SK-N-SH treated with all-trans-retinoic acid at 6 μM for 48 hours (cell line): ENCODE measurements around the gene CORO6.

ENCODE experiments used
- ATAC-seq: fragments of 200-7000 bp; cut with Tn5 transposase; 3 replicates; pipeline ENCODE4 v1.9.1; 2020; ENCODE audit warnings: mild to moderate bottlenecking, moderate library complexity
- ARNTL ChIP-seq: fragments of 450-650 bp; formaldehyde crosslinking; IDR thresholded peaks from 2 replicates; pipeline ENCODE4 v1.5.0; 2020; ENCODE audit warnings: low read depth, mild to moderate bottlenecking, moderate library complexity, borderline replicate concordance
- BACH2 ChIP-seq: fragments of 250-450 bp; sonication (Bioruptor Pico); IDR thresholded peaks from 2 replicates; pipeline ENCODE4 v1.9.0; 2021; ENCODE audit warnings: mild to moderate bottlenecking, borderline replicate concordance
- CREB5 ChIP-seq: fragments of 250-450 bp; sonication (Bioruptor Pico); IDR thresholded peaks from 2 replicates; pipeline ENCODE4 v1.5.1; 2020; ENCODE audit warnings: low read depth, mild to moderate bottlenecking, moderate library complexity
- CSDC2 ChIP-seq: fragments of 250-450 bp; sonication (Bioruptor Pico); IDR thresholded peaks from 2 replicates; pipeline ENCODE4 v1.5.0; 2020; ENCODE audit warnings: mild to moderate bottlenecking, moderate library complexity
- CSRNP3 ChIP-seq: fragments of 250-450 bp; sonication (Bioruptor Pico); IDR thresholded peaks from 2 replicates; pipeline ENCODE4 v1.5.1; 2021; ENCODE audit warnings: mild to moderate bottlenecking, moderate library complexity
- ESRRG ChIP-seq: fragments of 250-450 bp; sonication (Bioruptor Pico); IDR thresholded peaks from 2 replicates; pipeline ENCODE4 v1.6.1; 2021; ENCODE audit warnings: mild to moderate bottlenecking
- GLIS3 ChIP-seq: fragments of 250-450 bp; sonication (Bioruptor Pico); IDR thresholded peaks from 2 replicates; pipeline ENCODE4 v1.5.0; 2020; ENCODE audit warnings: mild to moderate bottlenecking, moderate library complexity
- ISL1 ChIP-seq: fragments of 250-450 bp; sonication (Bioruptor Pico); IDR thresholded peaks from 2 replicates; pipeline ENCODE4 v2.1.2; 2022; ENCODE audit warnings: mild to moderate bottlenecking, moderate library complexity
- OSR1 ChIP-seq: fragments of 250-450 bp; sonication (Bioruptor Pico); IDR thresholded peaks from 2 replicates; pipeline ENCODE4 v1.8.0; 2022; ENCODE audit warnings: moderate library complexity, mild to moderate bottlenecking, inconsistent platforms
- PATZ1 ChIP-seq: fragments of 250-450 bp; sonication (Bioruptor Pico); IDR thresholded peaks from 2 replicates; pipeline ENCODE4 v1.8.0; 2020; ENCODE audit warnings: mild to moderate bottlenecking, moderate library complexity, borderline replicate concordance
- POU6F1 ChIP-seq: fragments of 250-450 bp; sonication (Bioruptor Pico); IDR thresholded peaks from 2 replicates; pipeline ENCODE4 v1.8.0; 2021; ENCODE audit warnings: low read depth, mild to moderate bottlenecking, moderate library complexity, borderline replicate concordance
- PPARA ChIP-seq: fragments of 250-450 bp; sonication (Bioruptor Pico); IDR thresholded peaks from 2 replicates; pipeline ENCODE4 v1.5.0; 2020; ENCODE audit warnings: mild to moderate bottlenecking, borderline replicate concordance
- RARB ChIP-seq: fragments of 250-450 bp; sonication (Bioruptor Pico); IDR thresholded peaks from 2 replicates; pipeline ENCODE4 v1.8.0; 2021; ENCODE audit warnings: mild to moderate bottlenecking, moderate library complexity
- SNAI2 ChIP-seq: fragments of 250-450 bp; sonication (Bioruptor Pico); IDR thresholded peaks from 2 replicates; pipeline ENCODE4 v1.5.0; 2020; ENCODE audit warnings: mild to moderate bottlenecking, moderate library complexity
- TCF4 ChIP-seq: fragments of 250-450 bp; sonication (Bioruptor Pico); IDR thresholded peaks from 2 replicates; pipeline ENCODE4 v1.8.0; 2021; ENCODE audit warnings: mild to moderate bottlenecking, moderate library complexity, borderline replicate concordance
- TOX ChIP-seq: fragments of 250-450 bp; sonication (Bioruptor Pico); IDR thresholded peaks from 2 replicates; pipeline ENCODE4 v1.8.0; 2021; ENCODE audit warnings: mild to moderate bottlenecking, moderate library complexity, borderline replicate concordance
- TSHZ2 ChIP-seq: fragments of 250-450 bp; sonication (Bioruptor Pico); IDR thresholded peaks from 2 replicates; pipeline ENCODE4 v1.5.0; 2020; ENCODE audit warnings: mild to moderate bottlenecking, moderate library complexity
- ZC3H10 ChIP-seq: fragments of 250-450 bp; sonication (Bioruptor Pico); IDR thresholded peaks from 2 replicates; pipeline ENCODE4 v1.5.1; 2021; ENCODE audit warnings: mild to moderate bottlenecking, moderate library complexity
- ZFP3 ChIP-seq: fragments of 250-450 bp; sonication (Bioruptor Pico); IDR thresholded peaks from 2 replicates; pipeline ENCODE4 v1.5.0; 2020; ENCODE audit warnings: mild to moderate bottlenecking, moderate library complexity
- ZFP30 ChIP-seq: fragments of 450-650 bp; formaldehyde crosslinking; IDR thresholded peaks from 2 replicates; pipeline ENCODE4 v1.5.0; 2022; ENCODE audit warnings: mild to moderate bottlenecking, moderate library complexity
- ZNF565 ChIP-seq: fragments of 450-650 bp; formaldehyde crosslinking; conservative IDR thresholded peaks from 2 replicates; pipeline ENCODE4 v1.5.0; 2020; ENCODE audit warnings: low read depth, mild to moderate bottlenecking, moderate library complexity
- ZNF8 ChIP-seq: fragments of 450-650 bp; formaldehyde crosslinking; IDR thresholded peaks from 2 replicates; pipeline ENCODE4 v1.5.0; 2020; ENCODE audit warnings: mild to moderate bottlenecking, moderate library complexity

CORO6 gene

GRCh38 chr17:29582254-29582765 lies 40.4 kb downstream of the CORO6 start:
- TF ChIP-seq CREB5 (no peak), TCF4 (CRISPR knock-in tag) (no peak), OSR1 (CRISPR knock-in tag) (no peak), TOX (CRISPR knock-in tag) (no peak), RARB (CRISPR knock-in tag) (no peak), ZNF565 (CRISPR knock-in tag) (no peak), PPARA (CRISPR knock-in tag) (no peak), CSDC2 (CRISPR knock-in tag) (no peak), BACH2 (no peak), CSRNP3 (CRISPR knock-in tag) (no peak), ZNF8 (CRISPR knock-in tag) (no peak), TSHZ2 (no peak), ARNTL (CRISPR knock-in tag) (no peak), PATZ1 (CRISPR knock-in tag) (no peak), SNAI2 (CRISPR knock-in tag) (no peak), GLIS3 (CRISPR knock-in tag) (no peak), ZFP3 (CRISPR knock-in tag) (no peak)
- no peak for ATAC-seq

GRCh38 chr17:29581583-29582253 lies 41.0 kb downstream of the CORO6 start:
- TF ChIP-seq BACH2 (no peak), OSR1 (CRISPR knock-in tag) (no peak), PATZ1 (CRISPR knock-in tag) (no peak), ZFP30 (no peak), CSRNP3 (CRISPR knock-in tag) (no peak), CREB5 (no peak), ZC3H10 (CRISPR knock-in tag) (no peak), CSDC2 (CRISPR knock-in tag) (no peak), PPARA (CRISPR knock-in tag) (no peak), POU6F1 (CRISPR knock-in tag) (no peak), GLIS3 (CRISPR knock-in tag) (no peak), TCF4 (CRISPR knock-in tag) (no peak), ESRRG (CRISPR knock-in tag) (no peak), RARB (CRISPR knock-in tag) (no peak), ISL1 (CRISPR knock-in tag) (no peak), SNAI2 (CRISPR knock-in tag) (no peak), TOX (CRISPR knock-in tag) (no peak), ARNTL (CRISPR knock-in tag) (no peak), ZNF565 (CRISPR knock-in tag) (no peak)
- ATAC-seq: no peak
